ENCODE results near the gene P4HA2. TPM values are rescaled to one million over a fixed set of nuclear protein-coding genes. Genes with fewer than 3 reads are reported as not detected.

P4HA2 gene
- total and polyA plus RNA-seq, 2 of the 8 experiments (the other 6 are each of a cell fraction or from before 2014, with no cell fraction given), result 7.4 to 9.3 TPM

DNA sequence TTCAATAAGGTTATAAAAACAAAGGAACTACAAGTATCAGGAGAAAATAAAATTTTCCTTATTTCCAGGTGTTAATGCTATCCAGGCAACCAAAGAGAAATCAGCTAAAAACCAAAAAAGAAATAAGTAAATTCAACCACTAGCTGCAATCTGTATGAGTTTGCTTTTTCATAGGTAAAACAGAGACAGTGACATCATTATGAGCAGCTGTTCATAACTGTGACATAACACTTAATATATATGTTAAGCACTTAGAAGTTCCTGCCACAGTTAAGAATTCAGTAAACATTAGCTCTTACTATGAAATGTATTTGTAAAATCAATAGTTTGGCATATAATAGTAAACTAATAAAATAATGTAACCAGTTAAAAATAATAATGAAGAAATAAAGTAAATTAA, 20.9 kb downstream of the P4HA2 start:
- Histone ChIP-seq H3K23me2 (ENCODE audit: low read depth, low read length) (no peaks in the 10 kb centered on the region), H2AK5ac (ENCODE audit: low read depth, low read length) (no peak overlapping the region), H3K79me2 (ENCODE audit: control insufficient read depth in 1 of 2, insufficient read depth in 2 of 2, low read length in 2 of 2) (no peaks in the 10 kb centered on the region), H4K91ac (replicated peaks; ENCODE audit: insufficient read length, low read length) (no peak overlapping the region), H3K27me3 (replicated peaks in 1 of 4; ENCODE audit: control insufficient read depth in 3 of 4, extremely low read depth in 1 of 4, insufficient read depth in 3 of 4, low read length in 3 of 4) (no peaks in the 10 kb centered on the region), H4K20me1 (replicated peaks in 1 of 2; ENCODE audit: control insufficient read depth in 1 of 2, insufficient read depth in 2 of 2, low read length in 2 of 2) (no peaks in the 10 kb centered on the region), H3K23ac (ENCODE audit: insufficient read length) (no peak overlapping the region), H2BK5ac (ENCODE audit: low read depth, low read length) (no peak overlapping the region), H3K79me1 (ENCODE audit: low read depth, low read length) (no peaks in the 10 kb centered on the region), H4K8ac (ENCODE audit: extremely low read depth, insufficient read depth, low read length) (no peak overlapping the region), H3K18ac (ENCODE audit: extremely low read depth, low read length) (no peak overlapping the region), H2AFZ (ENCODE audit: low read length) (no peak overlapping the region), H3K4me1 (replicated peaks in 1 of 4; ENCODE audit: control insufficient read depth in 3 of 4, insufficient read depth in 4 of 4, low read length in 3 of 4) (peaks cover 0 to 5% (median 2%) of the 10 kb centered on the region in 4 experiments; a peak in 3 of 7 replicates), H3K4me3 (ENCODE audit: extremely low read depth in 1 of 4, insufficient read depth in 2 of 4, low read depth in 3 of 4, low read length in 4 of 4) (no peak overlapping the region), H3K36me3 (ENCODE audit: control insufficient read depth in 2 of 4, insufficient read depth in 4 of 4, low read length in 3 of 4) (no peaks in the 10 kb centered on the region; a peak in 1 of 8 replicates), H2BK12ac (ENCODE audit: low read depth, low read length) (no peak overlapping the region), H3K9ac (replicated peaks in 1 of 4; ENCODE audit: extremely low read depth in 1 of 4, low read depth in 3 of 4, low read length in 3 of 4) (no peak overlapping the region), H3K9me3 (ENCODE audit: insufficient read depth in 2 of 2, low read depth in 1 of 2, low read length in 1 of 2) (no peaks in the 10 kb centered on the region), H2BK20ac (ENCODE audit: low read length) (no peak overlapping the region), H3K14ac (ENCODE audit: insufficient read length) (no peak overlapping the region), H3K56ac (replicated peaks; ENCODE audit: insufficient read length, low read depth, low read length) (no peak overlapping the region), H2BK15ac (ENCODE audit: low read length) (no peak overlapping the region), H2BK120ac (replicated peaks; ENCODE audit: low read depth, low read length) (no peak overlapping the region), H4K5ac (ENCODE audit: insufficient read length, low read depth, low read length) (no peak overlapping the region), H3K27ac (ENCODE audit: low read depth, low read length) (no peak overlapping the region), H3K4me2 (ENCODE audit: insufficient read depth in 1 of 2, low read depth in 2 of 2, low read length in 2 of 2) (no peak overlapping the region), H3K4ac (replicated peaks; ENCODE audit: insufficient read length, low read depth, low read length) (no peak overlapping the region)
- POLR2A ChIA-PET (ENCODE audit: partially characterized antibody), result no interaction called here
- no peak for DNase-seq (ENCODE audit: low read depth in 1 of 2, low spot score in 2 of 2)
- CTCF ChIA-PET (ENCODE audit: partially characterized antibody), result interaction anchor here (0.6 to 6.2 kb wide), 7 partner anchors 10 to 205 kb away, joined by 3 to 33 read pairs (median 3); no protein-coding TSS in a partner anchor
- no peak for FAIRE-seq
- TF ChIP-seq MAFK (IDR thresholded peaks at IDR 0.05; ENCODE audit: low read depth, low read length) (no peak), TEAD4 (IDR thresholded peaks at IDR 0.05; ENCODE audit: low read depth, low read length) (no peak), RFX5 (IDR thresholded peaks at IDR 0.05; ENCODE audit: borderline replicate concordance, low read depth, low read length) (no peak), SIRT6 (IDR thresholded peaks at IDR 0.05; ENCODE audit: low read length) (no peak), POLR2AphosphoS5 (IDR thresholded peaks at IDR 0.05; ENCODE audit: low read depth, low read length) (no peak), NANOG (IDR thresholded peaks at IDR 0.05; ENCODE audit: insufficient read depth, low read depth, low read length, poor library complexity, severe bottlenecking) (no peak), SP1 (IDR thresholded peaks at IDR 0.05; ENCODE audit: low read depth, low read length) (no peak), PHF8 (conservative IDR thresholded peaks at IDR 0.05; ENCODE audit: low read depth, low read length) (no peak), SAP30 (IDR thresholded peaks at IDR 0.05; ENCODE audit: insufficient read depth, insufficient replicate concordance, low read length) (no peak), GTF2F1 (IDR thresholded peaks at IDR 0.05; ENCODE audit: borderline replicate concordance, low read depth, low read length) (no peak), SP2 (IDR thresholded peaks at IDR 0.05; ENCODE audit: low read length) (no peak), EP300 (IDR thresholded peaks at IDR 0.05; ENCODE audit: borderline replicate concordance in 1 of 2, low read depth in 2 of 2, low read length in 2 of 2) (no peak), SUZ12 (IDR thresholded peaks at IDR 0.05; ENCODE audit: low read length) (no peak)
- TF ChIP-seq, protein P1, sequence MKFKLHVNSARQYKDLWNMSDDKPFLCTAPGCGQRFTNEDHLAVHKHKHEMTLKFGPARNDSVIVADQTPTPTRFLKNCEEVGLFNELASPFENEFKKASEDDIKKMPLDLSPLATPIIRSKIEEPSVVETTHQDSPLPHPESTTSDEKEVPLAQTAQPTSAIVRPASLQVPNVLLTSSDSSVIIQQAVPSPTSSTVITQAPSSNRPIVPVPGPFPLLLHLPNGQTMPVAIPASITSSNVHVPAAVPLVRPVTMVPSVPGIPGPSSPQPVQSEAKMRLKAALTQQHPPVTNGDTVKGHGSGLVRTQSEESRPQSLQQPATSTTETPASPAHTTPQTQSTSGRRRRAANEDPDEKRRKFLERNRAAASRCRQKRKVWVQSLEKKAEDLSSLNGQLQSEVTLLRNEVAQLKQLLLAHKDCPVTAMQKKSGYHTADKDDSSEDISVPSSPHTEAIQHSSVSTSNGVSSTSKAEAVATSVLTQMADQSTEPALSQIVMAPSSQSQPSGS (IDR thresholded peaks at IDR 0.05; ENCODE audit: low read length), result no peak

Measured in H1 (cell line).